Naive thymus-derived CD4-positive, alpha-beta T cell (primary cell): ENCODE data around the gene ZNF853. TPM values are rescaled to one million over a fixed set of nuclear protein-coding genes. Genes with fewer than 3 reads are reported as not detected.

ENCODE experiments used
- ATAC-seq: fragments of 150-1000 bp; cut with Tn5 transposase; 2 replicates; pipeline ENCODE4 v1.10.0; 2021; ENCODE audit warnings: mild to moderate bottlenecking, moderate library complexity
- CTCF ChIA-PET: fragments of 350-600 bp; sonication (Branson Sonifier 250); formaldehyde crosslinking; loops from one replicate; lab custom pipeline; 2021; ENCODE audit warnings: antibody characterized with exemption; lab: Charles Lee
- POLR2A ChIA-PET: fragments of 350-600 bp; sonication (Branson Sonifier 250); formaldehyde crosslinking; loops from one replicate; lab custom pipeline; 2021; ENCODE audit warnings: antibody characterized with exemption, inconsistent platforms; lab: Charles Lee
- DNase-seq, 9 donors: peaks; one replicate each; pipeline versions ENCODE4 v3.0.0 to v3.0.0-alpha.2; 2020 to 2022; ENCODE audit warnings: mixed read lengths in 1 of 9
- H3K27ac ChIP-seq: one replicate; pipeline ENCODE4 v1.7.0; 2013; ENCODE audit warnings: mild to moderate bottlenecking, low read depth, low read length, moderate library complexity
- H3K27me3 ChIP-seq, 2 donors: one replicate each; pipeline ENCODE4 v1.7.0; 2013; ENCODE audit warnings: low read length in 2 of 2, mild to moderate bottlenecking in 2 of 2, moderate library complexity in 2 of 2; ENCODE audit not compliant: control insufficient read depth in 2 of 2, insufficient read depth in 2 of 2
- H3K36me3 ChIP-seq, 3 experiments: 1 replicate in 2 of 3; 2 replicates in 1 of 3; pipeline ENCODE4 v1.7.0; 2013; ENCODE audit warnings: low read length in 3 of 3, mild to moderate bottlenecking in 3 of 3, moderate library complexity in 1 of 3; ENCODE audit not compliant: insufficient read depth in 3 of 3, control insufficient read depth in 2 of 3
- H3K4me1 ChIP-seq, 2 donors: one replicate each; pipeline ENCODE4 v1.7.0; 2013; ENCODE audit warnings: low read length in 2 of 2, mild to moderate bottlenecking in 2 of 2, moderate library complexity in 1 of 2; ENCODE audit not compliant: control insufficient read depth in 2 of 2, insufficient read depth in 2 of 2
- H3K4me3 ChIP-seq: 2 replicates; pipeline ENCODE4 v1.7.0; 2013; ENCODE audit warnings: mild to moderate bottlenecking, low read length
- H3K9me3 ChIP-seq, 3 experiments: 1 replicate in 2 of 3; 2 replicates in 1 of 3; pipeline ENCODE4 v1.7.0; 2013; ENCODE audit warnings: low read length in 3 of 3; ENCODE audit not compliant: control insufficient read depth in 2 of 3
- H3K27ac Mint-ChIP-seq, 9 donors: one replicate each; pipeline ENCODE4 v1.8.0; 2020 to 2022; ENCODE audit warnings: mixed read lengths in 9 of 9, mild to moderate bottlenecking in 8 of 9, moderate library complexity in 5 of 9, inconsistent platforms in 2 of 9
- H3K27me3 Mint-ChIP-seq, 5 donors: one replicate each; pipeline ENCODE4 v1.8.0; 2021 to 2022; ENCODE audit warnings: mixed read lengths in 5 of 5, mild to moderate bottlenecking in 1 of 5
- H3K36me3 Mint-ChIP-seq, 5 donors: one replicate each; pipeline ENCODE4 v1.8.0; 2020 to 2022; ENCODE audit warnings: mixed read lengths in 5 of 5, mild to moderate bottlenecking in 3 of 5, inconsistent platforms in 1 of 5
- H3K4me1 Mint-ChIP-seq, 7 donors: one replicate each; pipeline ENCODE4 v1.8.0; 2020 to 2022; ENCODE audit warnings: mixed read lengths in 7 of 7, mild to moderate bottlenecking in 3 of 7, inconsistent platforms in 1 of 7
- H3K4me3 Mint-ChIP-seq, 10 donors: one replicate each; pipeline ENCODE4 v1.8.0; 2020 to 2022; ENCODE audit warnings: mild to moderate bottlenecking in 10 of 10, mixed read lengths in 10 of 10, moderate library complexity in 6 of 10, inconsistent platforms in 2 of 10
- H3K9me3 Mint-ChIP-seq, 11 donors: one replicate each; pipeline ENCODE4 v1.8.0; 2020 to 2022; ENCODE audit warnings: mixed read lengths in 11 of 11, mild to moderate bottlenecking in 4 of 11, inconsistent platforms in 1 of 11, moderate library complexity in 1 of 11
- intact Hi-C, 2 donors: fragments of 100-400 bp; cut with micrococcal nuclease; formaldehyde crosslinking; loops; one replicate each; pipeline ENCODE4 v1.15.1; 2023
- polyA plus RNA-seq, 2 donors: library from polyadenylated mRNA; unstranded; fragments of 300-500 nt; fragmentation: Illumina TruSeq; gene quantifications; one replicate each; pipeline ENCODE4 v1.2.3, GENCODE V29; 2021
- total RNA-seq, 6 experiments: library from RNA in 5 of 6; stranded (reverse) in 5 of 6; gene quantifications; 1 replicate in 5 of 6; 2 replicates in 1 of 6; pipeline ENCODE4 v1.2.3 and lab custom pipeline; 2021 to 2026

Gene ZNF853
- total RNA-seq: 1 to 10 TPM in 4 of 5 experiments, under 1 TPM in 1; 0.15 to 5.3 (median 3.8) TPM
- polyA plus RNA-seq: 1 to 10 TPM in 1 of 2 donors, under 1 TPM in 1; 0.50 to 2.9 TPM
- total RNA-seq (lab: John Stamatoyannopoulos, UW): 7.4 reads per million, percentile 30 among the genes with 10 or more reads in this experiment

DNA sequence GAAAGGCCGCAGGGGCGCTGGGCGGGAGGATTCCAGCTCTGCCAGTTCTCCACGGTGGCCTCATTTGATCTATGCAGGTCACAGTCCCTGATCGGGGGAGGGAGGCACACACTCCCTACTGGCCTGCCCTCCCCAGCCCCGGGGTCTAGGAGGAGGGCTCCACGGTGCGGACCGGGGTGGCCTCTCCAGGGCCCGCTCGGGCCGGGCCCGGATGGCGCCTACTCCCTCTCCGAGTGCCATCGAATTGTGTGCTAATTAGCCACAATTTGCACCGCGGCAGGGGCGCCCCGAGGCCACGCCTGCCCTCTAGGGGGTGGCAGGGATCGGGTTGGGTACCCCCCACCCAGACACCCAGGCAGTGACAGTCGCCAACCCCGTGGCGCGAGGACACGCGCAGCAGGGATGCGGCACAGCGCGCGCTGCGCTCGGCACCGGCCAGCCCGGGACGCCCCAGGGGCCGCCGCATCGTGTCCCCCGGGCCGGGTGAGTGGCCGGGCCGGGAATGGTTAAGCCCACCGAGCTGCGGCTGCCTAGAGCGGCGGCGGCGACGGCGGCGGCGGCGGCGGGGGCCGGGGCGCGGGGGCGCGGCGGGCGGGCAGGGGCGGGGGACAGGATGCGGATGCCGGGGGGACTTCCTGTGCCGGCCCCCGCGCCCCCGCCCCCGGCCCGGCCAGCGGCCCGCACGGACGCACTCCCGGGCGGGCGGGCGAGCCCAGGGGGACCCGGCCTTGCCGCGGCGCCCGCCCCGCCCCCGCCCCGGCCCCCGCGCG, at the start of gene ZNF853:
Gene ZNF853 (plus strand): TSS at position 658 of the 770 bp plus-strand sequence. CDS start 565 bp downstream, outside the sequence.
- CTCF ChIA-PET: no interaction called here
- Mint-ChIP-seq H3K36me3 (peaks cover 0 to 2% (median 0%) of the 10 kb centered on the region in 5 donors), H3K27me3 (peaks cover 0 to 51% (median 0%) of the 10 kb centered on the region in 5 donors), H3K27ac (peak within 1 kb of the TSS in 8 of 9 donors; percentile 54 to 87 (median 75)), H3K9me3 (no peaks in the 10 kb centered on the region), H3K4me3 (peak within 1 kb of the TSS; percentile 67 to 89 (median 84)), H3K4me1 (peaks cover 4 to 35% (median 16%) of the 10 kb centered on the region in 7 donors)
- peaks cover 12 to 15% of the 10 kb centered on the region in 2 donors for H3K4me1 ChIP-seq
- intact Hi-C loops: no loop called here
- ATAC-seq (peak; percentile 58), DNase-seq (peak in 2 of 9 donors; percentile 25 to 34)
- H3K9me3 ChIP-seq: no peaks in the 10 kb centered on the region
- POLR2A ChIA-PET: no interaction called here
- H3K4me3 ChIP-seq: peak within 1 kb of the TSS; percentile 62
- no peaks in the 10 kb centered on the region for H3K27me3 ChIP-seq
- peak within 1 kb of the TSS; percentile 46 for H3K27ac ChIP-seq
- H3K36me3 ChIP-seq: no peaks in the 10 kb centered on the region

GRCh38 chr7:6565655-6566054, 49.8 kb upstream of the ZNF853 start:
- CTCF ChIA-PET: interaction anchor here (0.7 kb wide), 1 partner anchor 46 kb away, joined by 3 read pairs; no protein-coding TSS in a partner anchor
- Histone ChIP-seq H3K36me3 (no peaks in the 10 kb centered on the region), H3K27ac (no peak overlapping the region), H3K4me3 (no peak overlapping the region), H3K4me1 (no peaks in the 10 kb centered on the region), H3K9me3 (no peaks in the 10 kb centered on the region), H3K27me3 (no peaks in the 10 kb centered on the region)
- Mint-ChIP-seq H3K4me1 (peaks cover 0 to 6% (median 0%) of the 10 kb centered on the region in 7 donors), H3K27me3 (no peaks in the 10 kb centered on the region), H3K4me3 (no peak overlapping the region), H3K9me3 (no peaks in the 10 kb centered on the region), H3K27ac (no peak overlapping the region), H3K36me3 (no peaks in the 10 kb centered on the region)
- ATAC-seq: no peak
- intact Hi-C loops: no loop called here
- no peak for DNase-seq
- POLR2A ChIA-PET: no interaction called here

GRCh38 chr7:6567886-6568285, 47.5 kb upstream of the ZNF853 start:
- ChIA-PET POLR2A (interaction anchor here (0.7 kb wide), 1 partner anchor 24 kb away, joined by 3 read pairs; no protein-coding TSS in a partner anchor), CTCF (no interaction called here)
- no peak overlapping the region for H3K27ac ChIP-seq
- Mint-ChIP-seq H3K36me3 (no peaks in the 10 kb centered on the region), H3K4me1 (peaks cover 0 to 6% (median 3%) of the 10 kb centered on the region in 7 donors), H3K27me3 (peaks cover 0 to 4% (median 0%) of the 10 kb centered on the region in 5 donors), H3K27ac (peak overlapping the region in 1 of 9 donors; percentile 55), H3K9me3 (no peaks in the 10 kb centered on the region), H3K4me3 (no peak overlapping the region)
- DNase-seq (no peak), ATAC-seq (no peak)
- H3K4me3 ChIP-seq: no peak overlapping the region
- intact Hi-C loops: no loop called here
- no peaks in the 10 kb centered on the region for H3K36me3 ChIP-seq
- H3K9me3 ChIP-seq: no peaks in the 10 kb centered on the region
- no peaks in the 10 kb centered on the region for H3K27me3 ChIP-seq
- H3K4me1 ChIP-seq: no peaks in the 10 kb centered on the region

- no peak overlapping the region for H3K4me3 ChIP-seq
- no peaks in the 10 kb centered on the region for H3K36me3 ChIP-seq
- H3K9me3 ChIP-seq: no peaks in the 10 kb centered on the region
- H3K27ac ChIP-seq: no peak overlapping the region
- POLR2A ChIA-PET: no interaction called here
- H3K27me3 ChIP-seq: no peaks in the 10 kb centered on the region
- intact Hi-C loops: no loop called here
- Mint-ChIP-seq H3K4me3 (no peak overlapping the region), H3K4me1 (peaks cover 0 to 3% (median 0%) of the 10 kb centered on the region in 7 donors), H3K27me3 (peaks cover 0 to 4% (median 0%) of the 10 kb centered on the region in 5 donors), H3K27ac (no peak overlapping the region), H3K36me3 (no peaks in the 10 kb centered on the region), H3K9me3 (no peaks in the 10 kb centered on the region)
- ATAC-seq (no peak), DNase-seq (no peak)
- no peaks in the 10 kb centered on the region for H3K4me1 ChIP-seq
- CTCF ChIA-PET: interaction anchor here (0.6 kb wide), 1 partner anchor 10 kb away, joined by 6 read pairs; no protein-coding TSS in a partner anchor
Observed at GRCh38 chr7:6571160-6571779, 44.1 kb upstream of the ZNF853 start.

GRCh38 chr7:6575281-6576023, 40.0 kb upstream of the ZNF853 start:
- Histone ChIP-seq H3K4me1 (no peaks in the 10 kb centered on the region), H3K27ac (no peak overlapping the region), H3K27me3 (no peaks in the 10 kb centered on the region), H3K36me3 (peaks cover 0 to 3% (median 0%) of the 10 kb centered on the region in 3 experiments), H3K4me3 (no peak overlapping the region), H3K9me3 (no peaks in the 10 kb centered on the region)
- ChIA-PET POLR2A (interaction anchor here (1.0 to 1.7 kb wide), 3 partner anchors 13 to 44 kb away, joined by 4 to 10 read pairs (median 6); partner anchors contain the start of gene INTS15), CTCF (interaction anchor here (0.9 to 1.4 kb wide), 4 partner anchors 15 to 60 kb away, joined by 3 read pairs; partner anchors contain the start of gene INTS15)
- Mint-ChIP-seq H3K27ac (peak overlapping the region in 6 of 9 donors; percentile 43 to 81 (median 68)), H3K4me3 (peak overlapping the region in 8 of 10 donors; percentile 36 to 84 (median 58)), H3K4me1 (peaks cover 0 to 20% (median 9%) of the 10 kb centered on the region in 7 donors), H3K27me3 (peaks cover 0 to 4% (median 0%) of the 10 kb centered on the region in 5 donors), H3K36me3 (peaks cover 0 to 7% (median 0%) of the 10 kb centered on the region in 5 donors), H3K9me3 (no peaks in the 10 kb centered on the region)
- intact Hi-C loops: loop anchor here in 1 of 2 donors (5.0 kb wide), 2 partner anchors 128 to 992 kb away; partner anchors contain the start of genes DAGLB and MIOS
- no peak for DNase-seq
- no peak for ATAC-seq
